ENCODE measurements around the gene THSD7A. TPM values are rescaled to one million over a fixed set of nuclear protein-coding genes. Genes with fewer than 3 reads are reported as not detected.

Gene THSD7A
- total and polyA plus RNA-seq, 2 of the 4 experiments (the other 2 are of a cell fraction), result 0.02 to 0.18 TPM

GRCh38 chr7:11567571-11567970, 264.4 kb downstream of the THSD7A start:
- no peaks in the 10 kb centered on the region for H3K9me1 ChIP-seq (ENCODE audit: insufficient read depth, low read length)
- no peak overlapping the region for H3K56ac ChIP-seq (ENCODE audit: extremely low read depth, insufficient read depth, low read length)
- no peak overlapping the region for H4K5ac ChIP-seq (ENCODE audit: low read depth, low read length)
- no peak overlapping the region for H2AK9ac ChIP-seq (replicated peaks; ENCODE audit: low read depth, low read length, poor library complexity)
- no peaks in the 10 kb centered on the region for H3K4me1 ChIP-seq (ENCODE audit: control insufficient read depth, insufficient read depth, low read length)
- no peak overlapping the region for H3K27ac ChIP-seq (ENCODE audit: insufficient read depth, low read length)
- no TSS peak for BruUV-seq (replicated peaks)
- no peak overlapping the region for H2BK20ac ChIP-seq (ENCODE audit: low read depth, low read length)
- 0 out of 2 replicates have a peak, but pooled peaks cover 3% of the 10 kb centered on the region for H3K9me3 ChIP-seq (ENCODE audit: control insufficient read depth, insufficient read depth, low read length)
- WGBS, 2 experiments (ENCODE audit: extremely low coverage in 2 of 2, insufficient read length in 1 of 2), result no CpG with 5 or more reads among the region's 3 CpGs
- H3K79me1 ChIP-seq (ENCODE audit: low read depth in 1 of 2, low read length in 2 of 2), result no peaks in the 10 kb centered on the region
- ATAC-seq (ENCODE audit: low read depth) (no peak), DNase-seq (no peak)
- intact Hi-C loops (cut with micrococcal nuclease) (no loop called here), dilution Hi-C loops (cut with HindIII; ENCODE audit: low sequenced_read_pairs, unreplicated experiment) (no loop called here), in situ Hi-C loops (cut with MboI; ENCODE audit: low sequenced_read_pairs) (no loop called here)
- no peak overlapping the region for H2BK120ac ChIP-seq (ENCODE audit: low read depth, low read length)
- no peak overlapping the region for H3K18ac ChIP-seq (ENCODE audit: low read depth, low read length)
- no peak overlapping the region for H2BK15ac ChIP-seq (ENCODE audit: low read depth, low read length)
- no peak overlapping the region for H3K4me3 ChIP-seq (ENCODE audit: insufficient read depth, low read depth, low read length)
- H3K36me3 ChIP-seq (ENCODE audit: control insufficient read depth, insufficient read depth, low read length), result no peaks in the 10 kb centered on the region
- H3K27me3 ChIP-seq (ENCODE audit: control insufficient read depth, insufficient read depth, low read length), result no peaks in the 10 kb centered on the region
- no peak overlapping the region for H3K4me2 ChIP-seq (ENCODE audit: low read depth, low read length)
- no peaks in the 10 kb centered on the region for H4K20me1 ChIP-seq (ENCODE audit: insufficient read depth, low read length)
- CTCF ChIA-PET, result no interaction called here
- no peak overlapping the region for H3K4ac ChIP-seq (ENCODE audit: low read depth, low read length)
- H3K9ac ChIP-seq (ENCODE audit: low read depth, low read length), result no peak overlapping the region
- POLR2A ChIA-PET (ENCODE audit: unreplicated experiment), result no interaction called here
- no peak overlapping the region for H4K8ac ChIP-seq (ENCODE audit: low read depth in 2 of 2, low read length in 2 of 2)
- no peak overlapping the region for H2AFZ ChIP-seq (replicated peaks; ENCODE audit: low read length, poor library complexity)
- no peak overlapping the region for H2AK5ac ChIP-seq (ENCODE audit: low read depth, low read length)
- H3K23ac ChIP-seq (ENCODE audit: low read depth, low read length), result no peak overlapping the region
- no peak overlapping the region for H4K91ac ChIP-seq (ENCODE audit: insufficient read depth, low read depth, low read length)
- no peak overlapping the region for H2BK5ac ChIP-seq (ENCODE audit: low read depth, low read length, poor library complexity, severe bottlenecking)
- H3K14ac ChIP-seq (replicated peaks; ENCODE audit: low read depth, low read length), result no peak overlapping the region
- TF ChIP-seq FOS (IDR thresholded peaks at IDR 0.05; ENCODE audit: low read depth, low read length) (no peak), BHLHE40 (IDR thresholded peaks at IDR 0.05; ENCODE audit: low read depth, low read length) (no peak), RCOR1 (IDR thresholded peaks at IDR 0.05; ENCODE audit: insufficient replicate concordance, low read length) (no peak), SMC3 (IDR thresholded peaks at IDR 0.05; ENCODE audit: low read depth, low read length) (no peak), CTCF (conservative IDR thresholded peaks at IDR 0.05; ENCODE audit: low read depth, low read length) (no peak), RFX5 (IDR thresholded peaks at IDR 0.05; ENCODE audit: low read depth, low read length) (no peak), MAZ (IDR thresholded peaks at IDR 0.05; ENCODE audit: borderline replicate concordance, low read depth, low read length) (no peak), POLR2A (IDR thresholded peaks at IDR 0.05; ENCODE audit: low read depth, low read length) (no peak), USF2 (IDR thresholded peaks at IDR 0.05; ENCODE audit: low read depth, low read length) (no peak), NFE2L2 (IDR thresholded peaks at IDR 0.05; ENCODE audit: low read depth, low read length) (no peak), CEBPB (IDR thresholded peaks at IDR 0.05; ENCODE audit: low read depth, low read length) (no peak), MXI1 (IDR thresholded peaks at IDR 0.05; ENCODE audit: borderline replicate concordance, low read depth, low read length) (no peak)

All from IMR-90 (cell line).